Stimulated activated CD8-positive, alpha-beta memory T cell treated with anti-CD3 and anti-CD28 coated beads, Interleukin-4, amount 100 ng/mL, for 4 hours (primary cell): ENCODE data around the gene PMPCA.
"Not testable (repeated sequence)": the region's sequence is repeated elsewhere in the genome, so short reads cannot be mapped to it uniquely, and the experiment has no call there.

Experiments
- DNase-seq, 2 donors: peaks; one replicate each; pipeline ENCODE4 v3.0.0-alpha.2; 2020; ENCODE audit warnings: low read depth in 2 of 2, low spot score in 1 of 2

PMPCA gene

GRCh38 chr9:136409557-136410455 lies 652 bp upstream of the PMPCA start:
- DNase-seq = peak in 1 of 2 donors; percentile 12

- DNase-seq = no peak
These were observed 920 bp downstream of the PMPCA start for GRCh38 chr9:136411378-136411777.

- no peak for DNase-seq
These were observed 2.5 kb downstream of the PMPCA start for GRCh38 chr9:136412962-136413361.

GRCh38 chr9:136416427-136416826 lies 6.0 kb downstream of the PMPCA start:
- no peak for DNase-seq

- DNase-seq = no peak
These were observed 6.5 kb downstream of the PMPCA start for GRCh38 chr9:136416914-136417313.

GRCh38 chr9:136418182-136419091 lies 8.0 kb downstream of the PMPCA start:
- no peak for DNase-seq

- DNase-seq = no peak
These were observed 8.6 kb downstream of the PMPCA start for GRCh38 chr9:136419092-136419420.

- DNase-seq = no peak
These were observed 11.3 kb downstream of the PMPCA start for GRCh38 chr9:136421791-136422190.

GRCh38 chr9:136422876-136423275 lies 12.4 kb downstream of the PMPCA start:
- DNase-seq = no peak

GRCh38 chr9:136423432-136424146 lies 13.1 kb downstream of the PMPCA start:
- no peak for DNase-seq

- DNase-seq = no peak
These were observed 14.4 kb downstream of the PMPCA start for GRCh38 chr9:136424750-136425362.

- DNase-seq = not testable (repeated sequence)
These were observed 14.9 kb downstream of the PMPCA start for GRCh38 chr9:136425367-136425766.

- DNase-seq = no peak
These were observed 16.3 kb downstream of the PMPCA start for GRCh38 chr9:136426787-136427186.

- no peak for DNase-seq
These were observed 18.7 kb downstream of the PMPCA start for GRCh38 chr9:136429075-136429628.

GRCh38 chr9:136429683-136430491 lies 19.4 kb downstream of the PMPCA start:
- DNase-seq = no peak

GRCh38 chr9:136430588-136431234 lies 20.3 kb downstream of the PMPCA start:
- DNase-seq = no peak

- DNase-seq = no peak
These were observed 21.4 kb downstream of the PMPCA start for GRCh38 chr9:136431782-136432350.

- no peak for DNase-seq
These were observed 22.1 kb downstream of the PMPCA start for GRCh38 chr9:136432591-136432990.
